ENCODE data around the gene KPNA1.

KPNA1 gene

DNA sequence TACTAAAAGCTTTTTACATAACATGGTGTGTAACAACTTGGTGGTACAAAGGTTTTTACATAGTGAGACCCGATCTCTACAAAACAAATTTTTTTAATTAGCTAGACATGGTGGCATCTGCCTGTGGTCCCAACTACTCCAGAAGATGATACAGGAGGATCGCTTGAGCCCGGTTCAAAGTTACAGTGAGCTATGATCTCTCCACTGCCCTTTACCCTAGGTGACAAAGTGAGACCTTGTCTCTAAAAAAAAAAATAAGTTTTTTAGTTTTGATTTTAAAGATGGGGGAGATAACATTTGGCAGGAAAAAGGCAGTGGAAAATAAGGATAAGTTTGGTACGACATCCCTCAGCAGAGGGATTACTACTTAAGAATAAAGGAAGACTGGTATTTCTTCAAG is 124.8 kb downstream of the KPNA1 start:
- Histone ChIP-seq H3K4me1 (no peaks in the 10 kb centered on the region), H3K9me3 (no peaks in the 10 kb centered on the region), H3K36me3 (peaks cover 4% of the 10 kb centered on the region; the same call in 1 of the 2 replicates), H3K4me3 (ENCODE audit: low read depth, low read length) (no peak overlapping the region), H3K27me3 (no peaks in the 10 kb centered on the region)
- TF ChIP-seq, protein P1, sequence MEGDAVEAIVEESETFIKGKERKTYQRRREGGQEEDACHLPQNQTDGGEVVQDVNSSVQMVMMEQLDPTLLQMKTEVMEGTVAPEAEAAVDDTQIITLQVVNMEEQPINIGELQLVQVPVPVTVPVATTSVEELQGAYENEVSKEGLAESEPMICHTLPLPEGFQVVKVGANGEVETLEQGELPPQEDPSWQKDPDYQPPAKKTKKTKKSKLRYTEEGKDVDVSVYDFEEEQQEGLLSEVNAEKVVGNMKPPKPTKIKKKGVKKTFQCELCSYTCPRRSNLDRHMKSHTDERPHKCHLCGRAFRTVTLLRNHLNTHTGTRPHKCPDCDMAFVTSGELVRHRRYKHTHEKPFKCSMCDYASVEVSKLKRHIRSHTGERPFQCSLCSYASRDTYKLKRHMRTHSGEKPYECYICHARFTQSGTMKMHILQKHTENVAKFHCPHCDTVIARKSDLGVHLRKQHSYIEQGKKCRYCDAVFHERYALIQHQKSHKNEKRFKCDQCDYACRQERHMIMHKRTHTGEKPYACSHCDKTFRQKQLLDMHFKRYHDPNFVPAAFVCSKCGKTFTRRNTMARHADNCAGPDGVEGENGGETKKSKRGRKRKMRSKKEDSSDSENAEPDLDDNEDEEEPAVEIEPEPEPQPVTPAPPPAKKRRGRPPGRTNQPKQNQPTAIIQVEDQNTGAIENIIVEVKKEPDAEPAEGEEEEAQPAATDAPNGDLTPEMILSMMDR (IDR thresholded peaks at IDR 0.05; ENCODE audit: low read depth, low read length) = no peak
- DNase-seq = no peak

DNA sequence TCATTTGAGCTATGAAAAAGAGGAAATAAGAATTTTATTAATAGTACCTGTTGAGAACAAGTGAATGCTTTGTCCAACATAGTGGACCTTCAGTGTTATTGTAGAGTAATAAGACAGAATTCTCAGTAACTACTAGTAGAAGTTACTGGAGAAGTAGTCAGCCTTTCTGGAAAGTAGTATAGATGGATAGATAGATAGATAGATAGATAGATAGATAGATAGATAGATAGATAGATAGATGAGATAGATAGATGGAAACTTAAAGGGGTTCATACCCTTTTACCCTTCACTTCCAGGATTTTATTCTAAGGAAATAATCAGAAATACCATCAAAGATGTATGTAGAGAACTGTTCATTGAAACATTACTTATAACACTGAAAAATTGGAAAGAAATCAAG is 125.5 kb downstream of the KPNA1 start:
- H3K4me3 ChIP-seq (ENCODE audit: low read depth, low read length) = no peak overlapping the region
- H3K36me3 ChIP-seq = peaks cover 4% of the 10 kb centered on the region; the same call in 1 of the 2 replicates
- H3K4me1 ChIP-seq = no peaks in the 10 kb centered on the region
- H3K9me3 ChIP-seq = no peaks in the 10 kb centered on the region
- H3K27me3 ChIP-seq = no peaks in the 10 kb centered on the region
- DNase-seq = no peak
- TF ChIP-seq, protein P1 (IDR thresholded peaks at IDR 0.05; ENCODE audit: low read depth, low read length) = no peak

DNA sequence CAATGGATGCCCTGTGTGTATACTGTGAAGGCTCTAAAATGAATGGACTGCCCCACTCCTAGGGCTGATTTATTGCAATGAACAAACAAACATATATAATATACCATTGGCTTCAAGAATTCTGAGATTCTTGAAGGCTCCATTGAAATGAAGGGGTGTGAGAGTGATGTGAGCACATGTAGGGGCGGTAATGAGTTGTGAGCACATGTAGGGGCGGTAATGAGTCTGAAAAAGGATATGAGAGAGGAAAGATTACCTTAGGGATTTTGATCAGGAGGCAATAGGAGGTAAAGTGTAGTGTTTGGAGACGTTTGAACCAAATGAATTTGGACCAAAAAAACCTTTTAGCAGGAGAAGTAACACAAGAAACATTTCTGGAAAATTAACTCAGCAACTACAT is 127.0 kb downstream of the KPNA1 start:
- Histone ChIP-seq H3K9me3 (no peaks in the 10 kb centered on the region), H3K36me3 (no peaks in the 10 kb centered on the region), H3K4me3 (ENCODE audit: low read depth, low read length) (no peak overlapping the region), H3K4me1 (no peaks in the 10 kb centered on the region), H3K27me3 (no peaks in the 10 kb centered on the region)
- TF ChIP-seq, protein P1 (IDR thresholded peaks at IDR 0.05; ENCODE audit: low read depth, low read length) = no peak
- no peak for DNase-seq

DNA sequence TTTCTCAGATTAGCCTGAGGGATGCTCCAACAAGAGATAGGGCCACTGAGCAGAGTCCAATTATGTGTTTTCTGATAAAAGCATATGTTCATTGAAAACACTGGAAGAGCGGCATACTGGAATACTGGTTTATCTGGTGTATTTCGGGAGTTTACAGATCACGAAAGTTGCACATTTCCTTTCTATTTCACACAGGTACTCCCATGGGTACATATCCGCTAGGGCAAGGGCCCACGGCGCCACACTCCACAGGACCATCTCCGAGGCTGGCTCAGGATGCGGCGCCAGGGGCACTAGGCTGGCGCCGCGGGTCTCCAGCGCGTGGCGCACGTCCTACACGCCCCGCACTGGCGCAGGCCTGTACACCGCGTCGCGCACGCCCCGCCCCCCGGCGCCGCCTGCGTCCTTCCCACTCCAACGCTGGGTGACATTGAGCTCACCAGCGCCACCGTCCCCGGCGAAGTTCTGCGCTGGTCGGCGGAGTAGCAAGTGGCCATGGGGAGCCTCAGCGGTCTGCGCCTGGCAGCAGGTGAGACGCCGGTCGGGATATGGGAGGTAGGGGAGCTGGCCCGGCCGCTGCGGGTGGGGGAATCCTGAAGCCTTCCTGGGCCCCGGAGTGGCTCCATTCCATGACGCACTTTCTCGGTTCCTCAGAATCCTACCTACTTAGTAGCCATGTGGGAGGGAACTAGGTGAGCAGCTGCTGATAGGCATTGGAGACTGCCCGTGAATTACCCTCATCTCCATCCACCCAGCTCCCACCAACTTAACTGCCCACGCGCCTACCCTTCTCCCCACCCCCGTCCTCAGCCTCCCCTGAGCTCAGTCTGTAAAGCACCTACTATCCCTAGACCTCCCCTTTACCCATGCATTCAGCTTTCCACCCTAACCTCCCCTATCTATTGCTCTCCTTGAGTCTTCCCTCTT is 130.7 kb downstream of the KPNA1 start, which contains the start of gene FAM162A:
Gene FAM162A, plus strand, starts transcription at position 412 of the 927 bp plus-strand sequence. Its CDS starts 84 bp downstream, at position 496.
- no peaks in the 10 kb centered on the region for H3K36me3 ChIP-seq
- no peaks in the 10 kb centered on the region for H3K9me3 ChIP-seq
- TF ChIP-seq, protein P1 (IDR thresholded peaks at IDR 0.05; ENCODE audit: low read depth, low read length) = peak; percentile 60
- DNase-seq = peak; percentile 98
- no peaks in the 10 kb centered on the region for H3K27me3 ChIP-seq
- no peaks in the 10 kb centered on the region for H3K4me1 ChIP-seq
- H3K4me3 ChIP-seq (ENCODE audit: low read depth, low read length) = peak within 1 kb of the TSS; percentile 96

DNA sequence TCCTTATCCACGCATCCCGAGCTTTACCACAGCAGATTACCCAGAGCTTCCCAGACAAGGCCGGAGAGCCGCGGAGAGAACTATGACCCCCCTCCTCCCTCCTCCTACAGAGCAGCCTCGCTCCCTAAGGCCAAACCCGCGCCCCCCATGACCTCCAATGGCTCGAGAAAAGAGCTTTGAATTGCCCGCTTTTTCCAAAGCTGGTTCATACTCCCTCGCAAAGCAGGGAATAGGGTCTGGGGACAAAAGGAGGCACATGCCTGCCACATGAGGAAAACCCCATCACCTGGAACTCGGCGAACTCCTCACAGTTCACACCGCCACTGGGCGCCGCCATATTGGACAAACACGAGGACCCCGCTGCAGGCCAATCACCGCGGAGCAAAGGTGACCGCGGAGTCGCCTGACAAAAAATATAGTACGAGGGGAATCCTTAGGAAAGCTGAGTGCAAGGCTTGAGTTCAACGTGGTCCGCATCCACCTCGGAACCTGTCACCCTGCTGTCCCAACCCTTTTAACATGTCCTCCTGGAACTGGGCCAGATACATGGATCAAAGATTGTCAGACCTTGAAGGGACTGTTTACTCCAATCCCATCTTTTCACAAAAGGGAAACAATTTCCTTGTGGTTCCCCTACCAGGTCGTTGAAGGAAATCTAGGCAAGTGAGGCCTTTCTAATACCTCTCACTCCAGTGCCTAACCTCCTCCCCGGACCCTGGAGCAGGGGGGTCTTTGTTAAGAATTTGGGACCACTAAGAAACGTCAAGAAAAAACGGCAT is 131.7 kb downstream of the KPNA1 start, which contains the start of gene MIX23:
Gene MIX23, minus strand, starts transcription at position 344 of the 779 bp plus-strand sequence. Its CDS starts 7 bp downstream, at position 337.
- Histone ChIP-seq H3K4me1 (no peaks in the 10 kb centered on the region), H3K27me3 (no peaks in the 10 kb centered on the region)
- TF ChIP-seq, protein P1 (IDR thresholded peaks at IDR 0.05; ENCODE audit: low read depth, low read length) = no peak

More for the DNA sequence above, 131.7 kb downstream of the KPNA1 start, which contains the start of gene MIX23:
- DNase-seq = peak; percentile 91
- H3K4me3 ChIP-seq (ENCODE audit: low read depth, low read length) = peak within 1 kb of the TSS; percentile 96
- H3K36me3 ChIP-seq = 0 out of 2 replicates have a peak, but pooled peaks cover 4% of the 10 kb centered on the region
- no peaks in the 10 kb centered on the region for H3K9me3 ChIP-seq

Measured in BE2C (cell line).